Measurements from ENCODE around the gene ATCAY.
"Not testable (repeated sequence)": the region's sequence is repeated elsewhere in the genome, so short reads cannot be mapped to it uniquely, and the experiment has no call there.

DNA sequence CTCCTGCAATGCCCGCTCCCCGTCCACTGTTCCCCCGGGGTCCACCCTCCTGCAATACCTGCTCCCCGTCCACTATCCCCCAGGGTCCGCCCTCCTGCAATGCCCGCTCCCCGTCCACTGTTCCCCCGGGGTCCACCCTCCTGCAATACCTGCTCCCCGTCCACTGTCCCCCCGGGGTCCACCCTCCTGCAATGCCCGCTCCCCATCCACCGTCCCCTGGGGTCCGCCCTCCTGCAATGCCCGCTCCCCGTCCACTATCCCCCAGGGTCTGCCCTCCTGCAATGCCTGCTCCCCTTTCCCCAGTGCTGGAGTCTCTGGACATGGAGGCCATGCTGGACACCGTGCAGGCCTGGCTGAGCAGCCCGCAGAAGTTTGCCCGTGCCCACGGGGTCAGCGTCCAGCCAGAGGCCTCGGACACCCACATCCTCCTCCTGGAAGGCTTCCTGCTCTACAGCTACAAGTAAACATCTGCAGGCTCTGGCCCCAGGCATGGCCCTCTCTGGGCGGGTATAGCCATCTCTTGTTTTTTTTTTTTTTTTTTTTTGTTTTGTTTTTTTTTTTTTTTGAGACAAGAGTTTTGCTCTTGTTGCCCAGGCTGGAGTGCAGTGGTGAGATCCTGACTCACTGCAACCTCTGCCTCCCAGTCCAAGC is 57.9 kb downstream of the ATCAY start:
- not testable (repeated sequence) for TF ChIP-seq CTCF (conservative IDR thresholded peaks at IDR 0.05; ENCODE audit: low read length); EZH2phosphoT487 (IDR thresholded peaks at IDR 0.05; ENCODE audit: borderline replicate concordance, low read depth, low read length)

All from OCI-LY7 (cell line).